Cerebellar cortex (tissue), 1 donor: Measurements from ENCODE around the gene PWP2.
A peak's percentile ranks its signal among the peaks of the same experiment; 100 is the strongest.
"Not testable (repeated sequence)": the region's sequence is repeated elsewhere in the genome, so short reads cannot be mapped to it uniquely, and the experiment has no call there.

Experiments used
- DNase-seq: peaks from one replicate; pipeline ENCODE4 v3.0.0-alpha.2; 2015; ENCODE audit warnings: low spot score

Gene PWP2

GRCh38 chr21:44083631-44084291, 23.4 kb upstream of the PWP2 start:
- DNase-seq: no peak

GRCh38 chr21:44084496-44085241, 22.5 kb upstream of the PWP2 start:
- DNase-seq: no peak

GRCh38 chr21:44085491-44086321, 21.5 kb upstream of the PWP2 start:
- DNase-seq: peak; percentile 88

- peak; percentile 9 for DNase-seq
Measured at GRCh38 chr21:44086636-44087425, 20.4 kb upstream of the PWP2 start.

- DNase-seq: no peak
Measured at GRCh38 chr21:44087426-44088400, 19.5 kb upstream of the PWP2 start.

GRCh38 chr21:44088401-44088780, 18.8 kb upstream of the PWP2 start:
- DNase-seq: no peak

- DNase-seq: no peak
Measured at GRCh38 chr21:44089001-44089911, 17.9 kb upstream of the PWP2 start.

GRCh38 chr21:44090325-44090724, 16.9 kb upstream of the PWP2 start:
- no peak for DNase-seq

- DNase-seq: no peak
Measured at GRCh38 chr21:44092211-44092610, 15.0 kb upstream of the PWP2 start.

GRCh38 chr21:44093761-44094160, 13.4 kb upstream of the PWP2 start:
- no peak for DNase-seq

GRCh38 chr21:44094832-44095231, 12.4 kb upstream of the PWP2 start:
- DNase-seq: no peak

GRCh38 chr21:44098507-44098906, 8.7 kb upstream of the PWP2 start:
- DNase-seq: not testable (repeated sequence)

- not testable (repeated sequence) for DNase-seq
Measured at GRCh38 chr21:44098964-44099363, 8.2 kb upstream of the PWP2 start.

GRCh38 chr21:44107589-44107988, 390 bp downstream of the PWP2 start:
- not testable (repeated sequence) for DNase-seq

GRCh38 chr21:44113702-44114371, 6.6 kb downstream of the PWP2 start:
- not testable (repeated sequence) for DNase-seq

- not testable (repeated sequence) for DNase-seq
Measured at GRCh38 chr21:44122131-44122530, 14.9 kb downstream of the PWP2 start.

- DNase-seq: not testable (repeated sequence)
Measured at GRCh38 chr21:44127827-44128226, 20.6 kb downstream of the PWP2 start.

- DNase-seq: not testable (repeated sequence)
Measured at GRCh38 chr21:44133715-44134057, 26.5 kb downstream of the PWP2 start.

- not testable (repeated sequence) for DNase-seq
Measured at GRCh38 chr21:44134732-44135131, 27.5 kb downstream of the PWP2 start.
